GM18870 (cell line): Measurements from ENCODE around the gene TMEM190.

Experiments used
- ATAC-seq: cut with Tn5 transposase; IDR thresholded peaks from one replicate; pipeline ENCODE4 v1.9.1; 2021; ENCODE audit warnings: moderate library complexity; ENCODE audit not compliant: unreplicated experiment

TMEM190 gene

DNA sequence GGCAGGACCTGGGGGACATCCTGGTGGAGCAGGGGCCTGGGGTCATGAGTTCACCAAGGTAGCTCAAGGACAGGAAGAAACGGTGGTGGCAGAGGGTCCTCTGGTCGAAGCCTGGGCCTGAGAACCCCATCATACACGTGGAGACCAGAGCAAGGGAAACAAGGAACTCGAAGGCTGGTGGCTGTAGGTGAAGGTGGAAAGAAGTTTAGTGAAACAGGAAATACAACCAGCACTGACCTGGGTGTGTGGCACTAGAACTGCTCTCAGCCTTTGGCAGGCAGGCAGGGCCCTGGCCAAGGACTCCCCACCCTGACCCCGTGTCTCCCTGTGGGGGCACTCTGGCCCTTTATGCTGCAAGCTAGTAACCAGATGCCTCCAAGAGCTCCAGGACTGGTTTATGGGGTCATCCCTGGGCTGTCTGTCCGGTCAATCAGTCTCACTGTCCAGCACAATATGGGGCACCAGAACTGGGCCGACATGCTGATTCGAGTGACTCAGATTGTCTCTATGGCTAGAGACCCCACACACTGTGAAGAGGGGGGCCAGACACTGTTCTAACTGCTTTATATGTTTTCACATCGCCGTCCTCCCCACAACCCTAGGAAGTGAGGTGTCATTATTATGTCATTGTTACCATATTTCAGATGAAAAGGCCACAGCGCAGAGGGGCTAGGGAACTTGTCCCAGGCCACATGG, 25.9 kb upstream of the TMEM190 start:
- ATAC-seq = no peak

DNA sequence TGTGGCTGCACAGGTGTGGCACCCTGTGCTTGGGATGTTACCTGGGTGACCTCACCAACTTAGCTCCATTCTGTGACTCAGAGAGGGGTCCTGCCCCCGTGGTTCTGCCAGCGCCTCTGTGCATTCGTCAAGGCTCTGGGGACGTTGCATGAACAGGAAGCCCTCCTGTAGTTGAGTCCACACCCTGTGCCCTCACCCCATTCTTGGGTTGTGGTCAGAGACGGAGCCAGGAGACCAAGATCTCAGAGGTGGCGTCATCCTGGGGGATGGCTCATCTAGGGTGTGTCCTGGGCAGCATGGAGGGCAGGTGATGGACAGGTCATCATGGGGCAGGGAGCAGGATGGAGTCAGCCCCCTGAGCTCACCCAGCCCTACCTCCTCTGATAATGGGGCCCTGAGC, 24.6 kb upstream of the TMEM190 start:
- no peak for ATAC-seq

DNA sequence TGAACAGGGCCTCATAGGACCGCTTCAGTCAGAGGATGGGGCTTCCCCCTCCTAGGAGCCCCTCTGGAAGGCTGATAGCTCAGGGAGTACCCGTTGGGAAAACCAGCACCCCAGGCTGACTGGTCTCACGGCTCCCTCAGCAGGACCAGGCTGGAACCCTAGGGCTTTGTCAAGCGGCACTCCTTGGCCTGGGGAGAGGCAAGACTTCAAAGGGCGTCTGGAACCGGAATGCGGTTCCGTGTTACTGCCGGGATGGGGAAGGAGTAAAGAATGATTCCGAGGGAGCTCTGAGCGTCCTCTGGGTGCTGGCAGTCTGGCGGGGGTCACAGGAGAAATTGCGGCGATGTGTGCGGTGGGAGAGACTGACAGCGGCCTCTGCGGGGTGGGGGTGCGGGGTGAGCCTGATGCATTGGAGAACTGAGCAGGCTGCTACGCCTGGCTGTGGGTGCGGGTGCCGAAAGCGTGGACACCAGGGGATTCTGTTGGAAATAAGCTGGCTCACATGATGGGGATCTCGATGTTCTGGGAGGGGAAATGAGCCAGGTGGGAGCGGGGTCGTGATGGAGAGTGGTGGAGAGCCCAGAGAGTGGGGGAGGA, 24.0 kb upstream of the TMEM190 start:
- ATAC-seq = no peak

DNA sequence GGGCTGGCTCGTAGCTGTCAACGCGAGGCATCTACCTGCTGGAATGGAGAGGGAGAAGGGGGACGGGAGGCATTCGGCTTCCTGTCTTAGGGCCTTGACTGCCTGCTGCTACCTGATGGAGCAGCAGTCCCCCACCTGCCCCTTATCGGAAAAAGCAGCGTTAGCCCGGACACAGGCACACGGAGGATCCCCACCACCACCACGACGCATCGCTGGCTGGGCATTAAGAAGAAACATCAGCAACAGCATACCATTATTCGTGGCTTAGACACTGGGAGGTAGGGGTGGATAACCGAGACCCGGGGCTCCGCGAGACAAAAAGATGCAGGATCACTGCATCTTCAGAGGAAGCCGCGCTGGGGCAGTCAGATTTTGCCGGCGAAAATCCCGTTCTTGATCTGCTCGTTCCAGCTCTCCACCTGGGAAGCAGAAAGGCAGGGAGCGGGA, 23.2 kb upstream of the TMEM190 start:
- ATAC-seq = no peak

DNA sequence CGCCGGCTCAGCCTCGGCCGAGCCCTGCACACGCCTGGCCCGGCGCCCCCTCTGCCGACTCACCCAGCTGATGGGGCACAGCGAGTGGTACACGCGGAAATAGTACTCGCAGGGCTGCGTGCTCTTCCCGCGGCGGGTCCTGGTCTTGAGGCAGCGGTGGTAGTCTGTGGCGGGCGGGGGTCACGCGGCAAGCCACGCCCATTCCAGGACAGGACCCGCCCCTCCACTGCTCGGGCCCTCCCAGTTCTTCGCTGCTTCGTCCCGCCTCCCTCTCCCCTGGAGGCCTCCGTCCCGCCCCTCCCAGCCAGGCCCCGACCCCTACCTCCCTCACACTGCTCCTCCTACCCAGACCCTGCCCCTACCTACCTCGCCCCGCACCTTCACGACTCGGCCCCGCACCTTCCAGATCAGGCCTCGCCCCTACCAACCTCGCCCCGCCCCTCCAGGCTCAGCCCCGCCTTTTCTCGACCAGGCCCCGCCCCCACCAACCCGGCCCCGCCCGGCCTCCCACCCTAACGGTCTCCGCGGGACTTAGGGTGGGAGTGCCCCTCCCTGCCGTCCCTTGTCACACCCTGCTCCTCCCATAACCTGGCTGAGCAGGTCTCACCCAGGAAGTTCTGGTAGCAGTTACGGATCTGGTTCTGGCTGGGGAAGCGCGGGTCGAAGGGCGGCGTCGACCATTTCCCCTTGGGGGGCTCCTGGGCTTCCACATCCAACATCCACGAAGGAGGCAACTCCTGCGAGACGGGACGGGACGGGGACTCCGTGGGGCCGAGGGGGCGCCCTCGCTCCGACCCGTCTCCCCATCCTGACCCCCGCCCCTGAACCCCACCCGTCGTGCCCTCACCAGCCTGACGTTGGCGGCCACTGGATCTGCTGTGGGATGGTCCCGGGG, 22.6 kb upstream of the TMEM190 start:
- no peak for ATAC-seq

DNA sequence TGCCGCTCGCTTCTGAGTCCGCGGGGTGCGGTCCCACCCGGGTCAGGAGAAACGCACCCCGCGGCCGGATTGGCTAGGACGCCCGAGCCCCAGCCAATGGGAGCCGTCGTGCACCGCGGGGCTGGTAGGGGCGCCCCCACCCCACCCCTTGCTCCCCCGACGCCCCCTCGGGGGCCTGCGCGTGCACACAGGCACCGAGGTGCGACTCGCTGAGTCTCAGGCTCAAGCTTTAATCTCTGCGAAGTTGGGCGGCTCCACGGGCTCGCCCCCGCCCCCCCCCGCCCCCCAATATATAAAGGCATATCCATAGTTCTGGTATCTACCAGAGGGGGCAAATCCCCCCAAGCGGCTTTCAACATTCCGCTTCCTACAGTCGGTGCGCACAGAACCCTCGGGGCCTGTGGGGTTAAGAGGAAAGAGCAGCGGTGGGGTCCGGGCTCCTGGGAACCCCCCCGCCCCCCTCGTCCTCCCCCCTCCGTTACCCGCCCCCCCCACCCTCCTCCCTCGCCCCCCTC, 21.9 kb upstream of the TMEM190 start, which contains the start of gene COX6B2:
TSS of gene COX6B2 (minus strand) at position 22 of the 515 bp plus-strand sequence. CDS start 198 bp downstream, outside the sequence.
- ATAC-seq = no peak

DNA sequence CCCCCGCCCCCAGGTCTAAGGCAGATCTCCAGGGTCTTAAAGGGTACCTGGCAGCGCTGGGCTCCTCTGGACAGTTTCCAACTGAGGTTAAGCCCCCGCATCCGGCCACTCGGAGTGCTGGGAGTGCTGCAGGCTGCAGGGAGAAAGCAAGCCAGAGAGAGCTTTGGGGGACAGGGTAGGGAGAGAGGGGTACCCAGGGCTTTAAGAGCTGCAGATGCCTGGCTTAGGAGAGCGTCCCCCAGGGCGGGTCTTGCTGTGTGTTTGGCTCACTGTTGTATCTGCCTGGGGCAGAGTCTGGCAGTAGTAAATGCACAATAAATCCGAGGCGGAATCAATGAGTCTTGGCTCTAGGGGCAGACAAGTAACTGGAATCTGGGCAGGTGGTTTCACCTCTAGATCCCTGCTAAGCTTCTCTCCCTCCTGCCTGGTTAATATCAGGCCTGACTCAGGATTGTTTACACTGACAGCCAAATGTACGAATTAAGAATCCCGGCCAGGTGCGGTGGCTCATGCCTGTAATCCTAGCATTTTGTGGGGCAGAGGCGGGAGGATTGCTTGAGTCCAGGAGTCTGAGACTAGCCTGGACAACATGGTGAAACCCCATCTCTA, 21.3 kb upstream of the TMEM190 start:
- ATAC-seq = no peak

DNA sequence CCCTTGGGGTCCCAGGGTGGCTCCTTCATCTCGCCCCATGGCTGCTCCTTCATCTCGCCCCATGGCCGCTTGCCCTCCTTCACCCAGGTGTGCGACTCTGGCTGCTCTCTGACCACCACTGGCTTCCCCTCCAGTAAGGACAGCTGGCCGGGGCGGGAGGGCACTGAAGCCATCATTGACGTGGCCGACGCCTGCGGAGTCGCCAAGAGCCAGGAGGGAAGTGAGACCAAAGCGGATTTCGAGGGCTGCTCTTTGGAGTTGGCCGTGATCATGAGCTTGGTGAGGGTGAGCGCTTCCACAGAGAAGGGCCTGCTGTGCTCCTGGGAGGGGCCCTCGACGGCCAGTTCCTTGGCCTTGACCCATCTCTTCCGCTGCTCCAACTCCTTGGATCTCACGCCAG, 18.1 kb upstream of the TMEM190 start:
- no peak for ATAC-seq

DNA sequence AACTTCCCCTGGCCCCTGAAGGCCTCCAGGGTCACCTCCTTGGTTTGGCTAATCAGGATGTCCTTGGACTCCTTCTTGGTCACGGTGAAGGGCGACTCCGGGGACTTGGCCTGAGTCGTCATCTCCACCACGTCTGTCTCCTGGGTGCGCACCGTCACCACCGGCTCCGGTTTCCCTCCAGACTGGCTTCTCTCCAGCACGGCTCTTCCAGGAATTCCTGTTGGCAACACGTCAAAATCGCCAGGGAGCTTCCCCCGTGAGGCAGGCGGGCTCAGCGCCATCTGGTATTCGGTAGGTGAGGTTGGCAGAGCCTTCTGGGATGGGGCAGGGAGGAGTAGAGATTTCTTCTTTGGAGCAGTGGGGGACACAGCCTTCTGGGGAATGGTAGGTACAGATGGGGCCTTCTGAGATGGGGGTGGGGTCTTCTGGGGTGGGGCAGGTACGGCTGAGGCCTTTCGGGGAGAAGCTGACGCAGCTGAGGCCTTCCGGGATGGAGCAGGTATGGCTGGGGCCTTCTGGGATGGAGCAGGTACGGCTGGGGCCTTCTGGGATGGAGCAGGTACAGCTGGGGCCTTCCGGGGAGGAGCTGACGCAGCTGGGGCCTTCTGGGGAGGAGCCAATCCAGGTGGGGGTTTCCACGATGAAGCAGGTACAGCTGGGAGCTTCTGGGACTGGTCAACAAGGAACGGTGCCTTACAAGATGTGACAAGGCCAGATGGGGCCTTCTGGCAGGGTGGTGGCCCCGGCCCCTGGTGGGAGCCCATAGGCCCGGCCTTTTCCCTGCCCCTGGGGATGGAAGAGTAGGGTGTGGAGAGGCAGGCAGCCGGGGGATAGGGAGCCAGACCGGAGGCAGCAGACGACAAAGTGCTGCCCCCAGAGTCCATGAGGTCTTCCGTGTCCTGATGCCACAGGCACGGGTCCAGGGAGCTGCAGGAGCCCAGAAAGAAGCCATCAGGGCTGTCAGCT, 17.4 kb upstream of the TMEM190 start:
- no peak for ATAC-seq

DNA sequence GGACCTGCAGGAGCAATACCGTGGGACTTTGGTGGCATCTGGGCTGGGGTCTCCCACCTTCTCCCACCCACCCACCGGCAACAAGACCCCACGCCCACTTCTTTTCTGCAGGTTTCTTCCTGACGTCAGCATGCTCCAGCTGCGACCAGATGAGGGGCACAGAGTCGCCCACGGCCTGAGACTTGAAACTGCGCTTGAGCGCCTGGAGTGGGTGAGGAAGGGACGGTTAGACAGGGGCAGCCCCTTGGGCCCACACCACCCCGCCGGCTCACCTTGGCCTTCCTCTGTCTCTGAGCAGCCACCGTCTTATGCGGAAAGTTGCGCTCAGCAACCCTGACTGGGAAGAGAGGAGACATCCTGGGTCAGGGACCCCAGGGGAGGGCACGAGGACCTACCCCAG, 15.7 kb upstream of the TMEM190 start:
- ATAC-seq = no peak

DNA sequence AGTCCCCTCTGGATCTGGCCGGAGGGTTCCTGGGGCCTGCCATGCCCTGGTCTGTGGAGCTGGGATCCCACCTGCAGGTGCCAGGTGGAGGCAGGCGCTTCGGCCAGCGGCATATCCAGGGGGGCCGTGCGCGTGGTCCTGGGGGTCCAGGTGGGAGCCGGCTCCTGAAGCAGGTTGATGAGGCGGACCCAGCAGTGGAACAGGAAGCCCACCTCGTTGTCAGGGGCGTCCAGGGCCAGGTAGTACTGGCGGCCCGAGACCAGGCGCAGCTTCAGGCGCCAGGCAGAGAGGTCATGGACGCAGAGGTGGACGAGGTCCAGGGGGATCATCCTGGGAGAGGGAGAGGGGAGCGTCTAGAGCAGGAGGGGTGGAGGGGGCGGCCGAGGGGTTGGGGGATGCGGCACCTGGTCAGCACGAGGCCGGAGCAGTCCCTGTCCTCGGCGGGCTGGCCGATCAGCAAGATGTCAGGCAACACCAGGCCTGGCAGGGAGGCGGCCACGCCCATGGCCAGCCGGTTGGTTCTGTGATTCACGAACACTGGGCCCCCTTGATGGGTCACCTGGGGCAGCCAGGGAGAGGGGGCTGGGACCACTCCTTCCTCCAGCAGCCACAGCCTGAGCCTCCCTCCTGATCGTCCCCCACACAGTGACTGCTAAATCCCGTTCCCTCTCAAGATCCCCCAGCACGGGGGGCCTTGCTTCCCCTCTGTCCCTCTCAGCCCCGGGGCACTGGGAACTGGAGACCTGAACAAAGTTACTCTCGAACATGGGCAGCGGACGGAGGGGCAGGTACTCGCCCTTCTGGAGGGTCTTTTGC, 14.2 kb upstream of the TMEM190 start:
- ATAC-seq = no peak

DNA sequence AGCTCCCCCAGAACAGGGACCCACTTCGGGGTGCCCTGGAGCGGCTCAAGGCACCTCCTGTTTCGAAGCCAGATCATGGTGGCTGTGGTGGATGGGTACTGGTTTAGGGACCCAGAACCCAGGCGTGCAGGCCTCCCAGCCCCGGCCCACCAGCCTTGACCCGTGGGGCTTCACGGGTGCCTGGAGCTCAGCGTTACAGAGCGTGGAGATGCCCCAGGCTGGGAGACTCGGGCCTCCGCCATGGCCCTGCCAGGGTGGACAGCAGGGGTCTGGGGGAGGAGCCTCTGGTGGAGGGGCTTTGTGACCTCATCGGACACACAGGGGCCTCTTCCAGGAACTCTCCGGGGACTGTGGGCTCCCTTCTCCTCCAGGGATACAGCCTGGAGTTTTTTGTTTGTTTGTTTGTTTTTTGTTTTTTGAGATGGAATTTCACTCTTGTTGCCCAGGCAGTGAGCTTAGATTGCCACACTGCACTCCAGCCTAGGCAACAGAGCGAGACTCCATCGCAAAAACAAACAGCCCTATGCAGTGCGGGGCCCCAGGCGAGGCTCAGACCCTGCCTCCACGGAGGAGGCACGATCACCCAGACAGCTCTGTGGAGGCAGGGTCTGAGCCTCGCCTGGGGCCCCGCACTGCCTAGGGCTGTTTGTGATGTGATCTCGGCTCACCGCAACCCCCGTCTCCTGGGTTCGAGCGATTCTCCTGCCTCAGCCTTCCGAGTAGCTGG, 13.5 kb upstream of the TMEM190 start, which contains the start of gene GARIN5B:
TSS of gene GARIN5B (minus strand) at position 271 of the 727 bp plus-strand sequence. CDS start at position 77, 194 bp downstream.
- ATAC-seq = no peak

DNA sequence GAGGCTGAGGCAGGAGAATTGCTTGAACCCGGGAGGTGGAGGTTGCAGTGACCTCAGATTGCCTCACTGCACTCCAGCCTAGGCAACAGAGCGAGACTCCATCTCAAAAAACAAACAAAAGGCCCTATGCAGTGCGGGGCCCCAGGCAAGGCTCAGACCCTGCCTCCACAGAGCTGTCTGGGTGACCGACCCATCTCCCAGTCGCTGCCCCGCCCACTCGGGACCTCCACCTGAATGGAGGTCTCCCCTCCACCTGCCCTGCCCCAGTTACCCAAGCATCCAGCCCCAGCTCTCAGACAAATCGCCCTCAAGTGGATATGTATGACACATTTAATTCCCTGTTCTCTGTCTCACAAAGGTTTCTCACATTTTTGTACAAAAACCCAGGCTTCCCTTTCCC, 11.4 kb upstream of the TMEM190 start:
- ATAC-seq = no peak

DNA sequence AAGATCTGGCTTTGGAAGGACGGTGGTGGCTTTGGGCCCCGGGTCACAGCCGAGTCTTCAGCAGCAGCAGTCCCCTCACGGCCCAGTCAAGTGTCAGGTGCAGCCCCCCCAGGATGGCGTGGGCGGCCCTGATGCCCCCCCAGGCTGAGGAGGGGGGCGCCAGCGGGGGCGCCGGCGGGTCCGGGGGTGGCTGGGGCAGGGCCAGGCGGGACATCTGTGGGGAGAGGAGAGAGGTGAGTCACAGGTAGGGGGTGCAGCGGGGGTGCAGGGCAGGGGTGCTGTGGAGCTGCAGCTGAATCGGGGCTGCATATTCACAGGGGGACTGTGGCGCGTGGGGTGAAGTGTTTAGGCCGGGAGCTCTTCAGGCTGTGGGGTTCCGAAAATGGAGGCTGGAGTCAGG, 10.7 kb upstream of the TMEM190 start:
- ATAC-seq = no peak

DNA sequence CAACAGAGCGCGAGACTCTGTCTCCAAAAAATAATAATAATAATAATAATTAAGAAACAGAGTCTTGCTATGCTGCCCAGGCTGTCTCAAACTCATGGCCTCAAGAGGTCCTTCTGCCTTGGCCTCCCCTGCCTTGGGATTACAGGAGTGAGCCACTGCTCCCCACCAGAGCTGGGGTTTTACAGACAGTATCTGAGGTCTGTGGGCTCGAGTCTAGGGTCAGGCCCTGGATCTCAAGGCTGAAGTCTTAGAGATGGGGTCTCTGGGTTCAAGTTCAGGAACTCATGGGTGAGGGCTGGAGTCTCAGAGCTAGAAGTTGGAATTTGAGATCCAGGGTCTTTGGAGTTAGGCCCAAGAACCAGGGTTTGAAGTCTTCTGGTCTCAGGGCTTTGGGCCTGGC, 9.8 kb upstream of the TMEM190 start:
- no peak for ATAC-seq

DNA sequence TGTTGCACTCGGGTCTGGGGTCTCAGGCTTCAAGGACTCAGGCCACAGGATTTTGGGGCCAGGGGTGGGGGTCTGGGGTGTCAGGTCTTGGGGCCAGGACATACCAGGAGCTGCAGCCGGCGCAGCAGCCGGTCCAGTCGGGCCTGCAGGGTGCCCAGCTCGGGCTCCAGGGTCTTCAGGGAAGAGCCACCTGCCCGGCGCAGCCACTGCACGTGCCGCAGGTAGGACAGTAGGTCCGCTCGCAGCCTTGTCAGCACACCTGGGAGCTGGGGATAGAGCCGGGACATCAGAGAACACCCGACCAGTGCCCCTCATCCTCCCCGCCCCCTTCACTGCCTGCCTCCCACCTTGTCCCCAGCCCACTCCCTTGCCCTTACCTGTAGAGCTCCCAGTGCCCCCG, 8.5 kb upstream of the TMEM190 start:
- ATAC-seq = no peak

DNA sequence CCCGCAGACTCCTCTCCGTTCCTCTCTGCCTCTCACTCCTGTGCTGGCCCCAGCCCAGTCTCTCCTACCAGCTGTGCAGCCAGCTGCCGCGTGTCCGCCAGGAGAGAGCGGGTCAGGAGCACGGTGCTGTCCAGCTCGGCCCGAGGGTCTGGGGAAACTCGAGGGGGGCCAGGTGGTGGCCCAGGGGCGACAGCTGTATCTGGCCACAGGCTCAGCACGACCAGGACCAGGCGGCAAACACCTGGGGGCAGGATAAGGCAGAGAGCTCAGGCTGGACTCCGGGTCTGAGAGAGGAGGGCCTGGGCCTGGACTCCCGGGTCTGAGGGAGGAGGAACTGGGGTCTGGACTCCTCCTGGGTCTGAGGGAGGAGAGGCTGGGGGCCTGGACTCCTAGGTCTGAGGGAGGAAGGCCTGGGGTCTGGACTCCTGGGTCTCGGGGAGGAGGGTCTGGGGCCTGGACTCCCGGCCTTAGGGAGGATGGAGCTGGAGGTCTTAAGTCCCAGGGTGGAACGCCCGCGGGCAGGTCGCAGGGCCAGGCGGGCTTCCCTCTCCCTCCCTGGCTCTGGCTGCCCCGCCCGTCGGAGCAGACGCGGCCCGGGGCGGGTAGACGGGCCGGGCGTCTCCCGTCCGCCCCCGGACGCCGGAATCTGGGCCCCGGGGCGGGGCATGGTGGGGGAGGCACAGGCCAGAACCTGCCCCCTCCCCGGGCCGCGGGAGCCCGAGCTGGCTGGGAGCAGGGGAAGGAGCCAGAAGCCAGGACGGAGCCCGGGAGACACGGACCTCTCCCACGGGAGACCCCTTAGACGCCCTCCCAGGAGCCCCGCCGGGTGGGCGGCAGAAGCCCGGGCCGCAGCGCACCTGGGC, 7.7 kb upstream of the TMEM190 start:
- no peak for ATAC-seq
